ENCODE results near the gene PRKCE.

The PRKCE gene

DNA sequence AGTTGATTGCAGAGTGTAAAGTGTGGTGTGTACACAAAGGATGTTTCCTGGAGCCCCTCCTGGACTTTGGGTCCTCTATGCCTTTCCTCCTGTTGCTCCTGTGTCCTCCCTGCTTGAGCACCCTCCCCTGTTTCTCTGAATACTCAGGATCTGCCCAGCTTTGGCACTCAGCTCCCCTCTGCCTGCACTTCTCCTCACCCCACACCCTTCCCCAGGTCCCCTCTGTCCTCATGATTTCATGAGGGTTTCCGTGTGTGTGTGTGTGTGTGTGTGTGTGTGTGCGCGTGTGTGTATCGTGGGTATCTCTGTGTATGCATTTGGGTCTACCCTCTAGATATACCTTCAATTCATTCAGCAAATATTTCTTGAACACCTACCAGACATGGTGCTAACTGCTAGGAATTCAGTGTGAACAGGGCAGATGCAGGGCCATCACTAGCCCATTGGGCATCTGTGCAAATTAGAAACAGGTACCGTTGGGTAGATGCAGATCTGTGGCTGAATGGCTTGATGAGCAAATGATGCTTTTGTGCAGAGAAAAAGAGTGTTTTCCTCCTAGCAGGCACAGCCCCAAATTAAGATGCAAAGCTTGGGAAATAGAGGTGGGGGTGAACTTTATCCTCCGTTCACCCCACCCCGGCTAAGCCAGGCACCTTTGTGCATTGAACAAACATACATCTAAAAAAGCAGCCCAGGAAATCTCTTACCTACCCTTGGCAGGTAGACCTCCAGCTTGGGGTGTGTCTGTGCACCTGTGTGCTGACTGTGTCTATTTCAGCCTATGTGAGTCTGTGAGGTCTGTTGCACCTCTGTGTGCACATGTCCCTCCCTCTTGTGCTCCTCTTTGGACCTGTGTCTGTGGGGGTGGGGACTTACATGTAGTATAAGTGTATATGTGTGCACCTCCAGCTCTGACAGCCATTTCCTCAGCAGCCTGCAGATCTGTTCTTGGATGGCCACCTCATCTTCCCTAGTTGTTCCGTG, 585.7 kb downstream of the PRKCE start:
- TF ChIP-seq, protein P1, sequence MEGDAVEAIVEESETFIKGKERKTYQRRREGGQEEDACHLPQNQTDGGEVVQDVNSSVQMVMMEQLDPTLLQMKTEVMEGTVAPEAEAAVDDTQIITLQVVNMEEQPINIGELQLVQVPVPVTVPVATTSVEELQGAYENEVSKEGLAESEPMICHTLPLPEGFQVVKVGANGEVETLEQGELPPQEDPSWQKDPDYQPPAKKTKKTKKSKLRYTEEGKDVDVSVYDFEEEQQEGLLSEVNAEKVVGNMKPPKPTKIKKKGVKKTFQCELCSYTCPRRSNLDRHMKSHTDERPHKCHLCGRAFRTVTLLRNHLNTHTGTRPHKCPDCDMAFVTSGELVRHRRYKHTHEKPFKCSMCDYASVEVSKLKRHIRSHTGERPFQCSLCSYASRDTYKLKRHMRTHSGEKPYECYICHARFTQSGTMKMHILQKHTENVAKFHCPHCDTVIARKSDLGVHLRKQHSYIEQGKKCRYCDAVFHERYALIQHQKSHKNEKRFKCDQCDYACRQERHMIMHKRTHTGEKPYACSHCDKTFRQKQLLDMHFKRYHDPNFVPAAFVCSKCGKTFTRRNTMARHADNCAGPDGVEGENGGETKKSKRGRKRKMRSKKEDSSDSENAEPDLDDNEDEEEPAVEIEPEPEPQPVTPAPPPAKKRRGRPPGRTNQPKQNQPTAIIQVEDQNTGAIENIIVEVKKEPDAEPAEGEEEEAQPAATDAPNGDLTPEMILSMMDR (IDR thresholded peaks at IDR 0.05; ENCODE audit: low read depth, low read length, missing control alignments) = no peak
- H3K4me3 ChIP-seq (ENCODE audit: low read depth, low read length) = no peak overlapping the region
- no peak for DNase-seq (ENCODE audit: low read depth)
